IPS-11a (cell line): ENCODE data around the gene DDX39A.
"Not testable (repeated sequence)": the region's sequence is repeated elsewhere in the genome, so short reads cannot be mapped to it uniquely, and the experiment has no call there.

Source experiments
- H3K4me3 ChIP-seq: one replicate; pipeline ENCODE4 v1.5.1; 2013; ENCODE audit warnings: low read depth, low read length, control low read depth

The DDX39A gene

GRCh38 chr19:14409146-14410023, 9.8 kb downstream of the DDX39A start:
- no peak overlapping the region for H3K4me3 ChIP-seq

DNA sequence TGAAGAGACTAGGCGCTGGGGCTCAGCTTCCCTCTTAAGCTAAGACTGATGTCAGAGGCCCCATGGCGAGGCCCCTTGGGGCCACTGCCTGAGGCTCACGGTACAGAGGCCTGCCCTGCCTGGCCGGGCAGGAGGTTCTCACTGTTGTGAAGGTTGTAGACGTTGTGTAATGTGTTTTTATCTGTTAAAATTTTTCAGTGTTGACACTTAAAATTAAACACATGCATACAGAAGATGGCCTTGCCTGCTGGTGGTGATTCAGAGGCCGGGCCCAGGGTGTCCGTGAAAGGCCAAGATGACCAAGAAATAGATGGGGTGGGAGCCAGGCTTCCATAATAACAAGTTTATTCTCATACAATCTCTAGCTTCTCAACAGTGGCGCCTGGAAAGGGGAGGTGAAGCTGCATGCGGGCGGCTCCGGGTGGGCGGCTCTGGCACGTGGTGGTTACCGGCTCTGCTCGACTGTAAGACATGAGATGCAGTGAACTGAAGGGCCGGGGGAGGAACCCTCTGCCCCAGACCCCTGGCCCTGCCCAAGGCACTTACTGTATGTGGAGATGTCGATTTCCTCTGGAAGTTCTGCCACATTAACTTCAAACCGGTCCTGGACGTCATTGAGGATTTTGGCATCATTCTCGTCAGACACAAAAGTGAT, 10.5 kb downstream of the DDX39A start:
- no peak overlapping the region for H3K4me3 ChIP-seq

DNA sequence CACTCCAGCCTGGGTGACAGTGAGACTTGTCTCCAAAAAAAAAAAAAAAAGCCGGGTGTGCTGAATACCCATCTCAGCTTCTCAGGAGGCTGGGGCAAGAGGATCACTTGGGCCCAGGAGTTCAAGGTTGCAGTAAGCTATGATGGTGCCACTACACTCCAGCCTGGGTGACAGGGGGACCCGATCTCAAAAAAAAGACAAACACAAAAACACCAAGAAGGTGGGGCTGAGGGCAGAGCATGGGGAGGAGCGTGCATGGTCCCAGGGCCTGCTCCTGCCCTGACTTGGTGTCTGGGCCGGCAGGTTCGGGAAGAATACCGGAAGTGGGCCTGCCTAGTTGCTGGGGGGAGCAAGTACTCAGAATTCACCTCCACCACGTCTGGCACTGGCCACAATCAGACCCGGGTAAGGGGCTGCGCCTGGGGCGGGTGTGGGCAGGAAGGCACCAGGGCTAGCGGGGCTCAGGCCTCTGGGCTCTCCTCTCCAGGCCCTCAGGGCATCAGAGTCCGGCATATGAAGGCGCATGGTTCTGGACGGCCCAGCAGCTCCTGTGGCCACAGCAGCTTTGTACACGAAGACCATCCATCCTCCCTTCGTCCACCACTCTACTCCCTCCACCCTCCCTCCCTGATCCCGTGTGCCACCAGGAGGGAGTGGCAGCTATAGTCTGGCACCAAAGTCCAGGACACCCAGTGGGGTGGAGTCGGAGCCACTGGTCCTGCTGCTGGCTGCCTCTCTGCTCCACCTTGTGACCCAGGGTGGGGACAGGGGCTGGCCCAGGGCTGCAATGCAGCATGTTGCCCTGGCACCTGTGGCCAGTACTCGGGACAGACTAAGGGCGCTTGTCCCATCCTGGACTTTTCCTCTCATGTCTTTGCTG, 11.3 kb downstream of the DDX39A start:
- H3K4me3 ChIP-seq, result no peak overlapping the region

DNA sequence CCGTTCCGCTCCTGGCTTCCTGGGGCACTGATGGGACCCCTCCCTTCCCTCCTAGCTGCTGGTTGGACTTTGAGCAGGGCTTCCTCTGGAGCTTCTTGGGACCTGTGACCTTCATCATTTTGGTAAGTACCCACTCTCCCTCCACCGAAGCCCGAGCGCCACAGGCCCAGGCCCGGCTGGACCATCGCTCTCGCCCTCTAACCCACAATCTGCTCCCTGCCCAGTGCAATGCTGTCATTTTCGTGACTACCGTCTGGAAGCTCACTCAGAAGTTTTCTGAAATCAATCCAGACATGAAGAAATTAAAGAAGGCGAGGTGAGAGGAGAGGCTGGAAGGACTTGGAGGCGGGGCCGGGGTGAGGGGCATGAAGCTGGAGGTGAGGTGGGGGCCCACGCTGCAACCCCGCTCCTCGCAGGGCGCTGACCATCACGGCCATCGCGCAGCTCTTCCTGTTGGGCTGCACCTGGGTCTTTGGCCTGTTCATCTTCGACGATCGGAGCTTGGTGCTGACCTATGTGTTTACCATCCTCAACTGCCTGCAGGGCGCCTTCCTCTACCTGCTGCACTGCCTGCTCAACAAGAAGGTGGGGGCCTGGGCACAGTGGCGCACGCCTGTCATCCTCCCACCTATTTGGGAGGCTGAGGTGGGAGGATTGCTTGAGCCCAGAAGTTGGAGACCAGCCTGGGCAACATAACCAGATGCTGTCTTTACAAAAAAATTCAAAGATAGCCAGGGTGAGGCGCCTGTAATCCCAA, 12.3 kb downstream of the DDX39A start:
- no peak overlapping the region for H3K4me3 ChIP-seq

DNA sequence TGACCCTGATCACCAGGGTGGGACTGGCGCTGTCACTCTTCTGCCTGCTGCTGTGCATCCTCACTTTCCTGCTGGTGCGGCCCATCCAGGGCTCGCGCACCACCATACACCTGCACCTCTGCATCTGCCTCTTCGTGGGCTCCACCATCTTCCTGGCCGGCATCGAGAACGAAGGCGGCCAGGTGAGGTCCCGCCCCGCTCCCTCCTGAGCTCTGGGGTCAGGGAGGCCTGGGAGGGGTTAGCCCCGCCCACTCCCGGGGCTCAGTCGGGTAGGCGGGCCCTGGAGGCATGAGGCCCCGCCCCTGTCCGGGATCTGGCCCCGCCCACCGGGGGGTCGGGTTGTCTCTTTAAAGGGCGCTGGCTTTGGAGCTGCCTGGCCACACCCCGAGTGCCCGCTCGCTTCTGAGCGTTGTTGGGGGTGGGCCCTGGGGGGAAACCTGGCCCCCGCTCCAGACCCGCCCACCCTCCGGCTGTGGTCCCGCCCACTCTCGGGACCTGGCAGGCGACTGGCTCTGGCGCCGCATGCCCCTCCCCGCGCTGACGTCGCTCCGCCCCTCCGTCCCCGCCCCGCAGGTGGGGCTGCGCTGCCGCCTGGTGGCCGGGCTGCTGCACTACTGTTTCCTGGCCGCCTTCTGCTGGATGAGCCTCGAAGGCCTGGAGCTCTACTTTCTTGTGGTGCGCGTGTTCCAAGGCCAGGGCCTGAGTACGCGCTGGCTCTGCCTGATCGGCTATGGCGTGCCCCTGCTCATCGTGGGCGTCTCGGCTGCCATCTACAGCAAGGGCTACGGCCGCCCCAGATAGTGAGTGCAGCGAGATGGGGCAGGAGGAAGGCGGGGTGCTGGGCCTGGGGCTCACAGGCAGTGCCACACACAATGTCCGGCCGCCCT, 13.1 kb downstream of the DDX39A start:
- H3K4me3 ChIP-seq, result peak overlapping the region; percentile 24

DNA sequence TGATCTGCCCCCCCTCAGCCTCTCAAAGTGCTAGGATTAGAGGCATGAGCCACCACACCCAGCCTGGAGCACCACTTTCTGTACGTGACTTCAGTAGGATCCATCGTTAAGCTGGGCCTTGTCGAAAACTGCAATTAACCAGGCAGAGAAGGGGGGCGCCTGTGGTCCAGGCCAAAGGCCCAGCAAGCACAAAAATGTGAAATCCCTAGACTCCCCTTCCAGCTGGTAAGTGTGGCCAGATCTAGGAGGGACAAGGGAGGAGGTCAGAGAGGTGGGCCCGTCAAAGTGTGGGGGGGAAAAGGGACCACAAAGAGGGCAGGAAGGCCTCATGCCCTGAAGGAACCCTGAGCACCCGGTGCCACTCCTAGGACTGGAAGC, 13.8 kb downstream of the DDX39A start:
- H3K4me3 ChIP-seq, result peak overlapping the region; percentile 24

GRCh38 chr19:14404312-14404711, 14.8 kb downstream of the DDX39A start:
- H3K4me3 ChIP-seq, result no peak overlapping the region

DNA sequence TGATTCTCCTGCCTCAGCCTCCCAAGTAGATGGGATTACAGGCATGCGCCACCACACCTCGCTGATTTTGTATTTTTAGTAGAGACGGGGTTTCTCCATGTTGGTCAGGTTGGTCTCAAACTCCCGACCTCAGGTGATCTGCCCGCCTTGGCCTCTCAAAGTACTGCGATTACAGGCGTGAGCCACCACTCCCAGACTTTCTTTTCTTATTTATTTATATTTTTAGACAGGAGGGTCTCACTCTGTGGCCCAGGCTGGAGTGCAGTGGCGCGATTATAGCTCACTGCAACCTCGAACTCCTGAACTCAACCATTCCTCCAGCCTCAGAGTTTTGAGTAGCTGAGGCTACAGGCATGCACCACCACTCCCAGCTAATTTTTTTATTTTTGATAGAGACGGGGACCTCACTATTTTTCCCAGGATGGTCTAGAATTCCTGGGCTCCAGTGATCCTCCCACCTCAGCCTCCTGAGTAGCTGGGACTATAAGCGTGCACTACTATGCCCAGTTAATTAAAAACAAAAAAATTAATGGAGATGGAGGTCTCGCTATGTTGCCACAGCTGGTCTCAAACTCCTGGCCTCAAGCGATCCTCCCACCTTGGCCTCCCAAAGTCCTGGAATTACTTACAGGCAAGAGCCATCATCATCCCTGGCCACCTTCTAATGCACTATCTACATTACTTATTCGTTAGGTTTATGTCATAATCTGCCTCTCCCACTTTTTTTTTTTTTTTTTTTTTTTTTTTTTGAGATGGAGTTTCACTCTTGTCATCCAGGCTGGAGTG, 15.8 kb downstream of the DDX39A start:
- not testable (repeated sequence) for H3K4me3 ChIP-seq

DNA sequence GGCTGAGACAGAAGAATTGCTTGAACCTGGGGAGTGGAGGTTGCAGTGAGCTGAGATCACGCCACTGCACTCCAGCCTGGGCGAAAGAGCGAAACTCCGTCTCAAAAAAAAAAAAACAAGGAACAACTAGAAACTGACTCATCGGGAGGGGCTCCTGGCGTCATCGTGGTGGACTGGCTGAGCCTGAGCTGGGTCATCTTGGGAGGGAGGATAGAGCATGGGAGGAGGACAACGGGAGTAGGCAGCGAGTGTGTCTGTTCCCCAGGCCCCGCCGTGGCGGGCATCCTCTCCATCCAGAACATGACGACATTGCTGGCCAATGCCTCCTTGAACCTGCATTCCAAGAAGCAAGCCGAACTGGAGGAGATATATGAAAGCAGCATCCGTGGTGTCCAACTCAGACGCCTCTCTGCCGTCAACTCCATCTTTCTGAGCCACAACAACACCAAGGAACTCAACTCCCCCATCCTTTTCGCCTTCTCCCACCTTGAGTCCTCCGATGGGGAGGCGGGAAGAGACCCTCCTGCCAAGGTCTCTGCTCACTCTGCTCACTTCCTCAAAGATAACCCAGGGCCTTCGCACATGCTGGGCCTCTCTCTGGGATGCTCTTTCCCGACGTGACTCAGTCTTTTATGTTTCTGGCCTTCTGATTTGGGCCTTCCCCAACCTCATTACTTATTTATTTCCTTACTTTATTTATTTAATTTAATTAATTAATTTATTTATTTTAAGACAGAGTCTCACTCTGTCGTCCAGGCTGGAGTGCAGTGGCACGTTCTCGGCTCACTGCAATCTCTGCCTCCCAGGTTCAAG, 16.6 kb downstream of the DDX39A start:
- no peak overlapping the region for H3K4me3 ChIP-seq

DNA sequence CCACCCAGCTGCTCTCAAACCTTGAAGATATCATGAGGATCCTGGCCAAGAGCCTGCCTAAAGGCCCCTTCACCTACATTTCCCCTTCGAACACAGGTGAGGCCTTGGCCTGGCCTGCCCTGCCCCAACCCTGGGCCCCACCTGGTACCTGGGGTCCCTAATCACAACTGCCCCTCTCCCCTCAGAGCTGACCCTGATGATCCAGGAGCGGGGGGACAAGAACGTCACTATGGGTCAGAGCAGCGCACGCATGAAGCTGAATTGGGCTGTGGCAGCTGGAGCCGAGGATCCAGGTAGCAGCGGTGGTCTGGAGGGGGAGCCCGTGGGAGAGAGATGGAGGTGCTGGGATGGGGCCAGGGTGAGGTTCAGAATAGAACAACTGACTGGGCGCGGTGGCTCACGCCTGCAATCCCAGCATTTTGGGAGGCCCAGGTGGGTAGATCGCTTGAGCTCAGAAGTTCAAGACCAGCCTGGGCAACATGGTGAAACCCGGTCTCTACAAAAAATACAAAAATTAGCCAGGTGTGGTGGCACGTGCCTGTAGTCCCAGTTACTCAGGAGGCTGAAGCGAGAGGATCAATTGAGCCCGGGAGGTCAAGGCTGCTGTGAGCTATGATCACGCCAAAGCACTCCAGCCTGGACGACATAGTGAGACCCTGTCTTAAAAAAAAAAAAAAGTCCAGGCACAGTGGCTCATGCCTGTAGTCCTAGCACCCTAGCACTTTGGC, 17.5 kb downstream of the DDX39A start:
- no peak overlapping the region for H3K4me3 ChIP-seq

GRCh38 chr19:14400951-14401431, 18.1 kb downstream of the DDX39A start:
- no peak overlapping the region for H3K4me3 ChIP-seq

GRCh38 chr19:14397168-14397567, 22.0 kb downstream of the DDX39A start:
- not testable (repeated sequence) for H3K4me3 ChIP-seq

DNA sequence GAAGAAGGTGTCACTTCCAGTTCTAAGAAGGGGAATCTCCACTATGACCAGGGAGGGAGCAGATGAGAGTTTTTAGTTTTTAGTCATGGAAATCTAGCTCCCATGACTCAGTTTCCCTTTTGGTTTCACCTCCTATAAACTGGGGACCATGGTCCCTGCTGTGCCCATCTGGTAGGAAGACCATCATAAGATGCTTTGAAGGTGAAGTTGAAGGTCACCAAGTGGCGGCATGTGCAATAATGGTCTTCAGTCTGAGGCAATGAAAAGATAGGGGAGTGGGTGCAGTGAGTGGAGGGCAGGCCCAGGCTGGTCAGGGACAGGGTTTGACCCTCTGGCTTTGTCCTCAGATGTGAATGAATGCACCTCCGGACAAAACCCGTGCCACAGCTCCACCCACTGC, 22.4 kb downstream of the DDX39A start:
- H3K4me3 ChIP-seq, result not testable (repeated sequence)

- H3K4me3 ChIP-seq, result no peak overlapping the region
Measured at GRCh38 chr19:14395710-14396336, 23.3 kb downstream of the DDX39A start.

- H3K4me3 ChIP-seq, result no peak overlapping the region
Measured at GRCh38 chr19:14395262-14395661, 23.9 kb downstream of the DDX39A start.

DNA sequence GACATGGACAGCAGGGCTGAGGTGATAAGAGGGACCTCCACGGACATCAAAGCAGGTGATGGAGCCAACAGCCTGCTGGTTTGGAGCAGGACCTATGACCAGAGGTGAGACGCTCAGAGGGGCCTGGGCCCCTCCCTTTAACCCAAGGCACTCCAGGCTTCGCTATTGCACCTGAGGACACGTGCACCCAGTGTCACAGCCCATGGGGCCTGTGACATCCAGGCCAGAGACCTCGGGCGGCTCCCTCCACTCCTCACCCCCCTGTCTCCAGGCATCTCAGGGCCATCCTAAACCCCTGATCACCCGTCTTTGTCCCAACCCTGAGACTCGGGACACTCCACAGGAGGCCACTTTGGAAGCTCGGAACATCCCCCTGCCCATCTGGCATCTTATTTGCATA, 25.0 kb downstream of the DDX39A start:
- H3K4me3 ChIP-seq, result no peak overlapping the region

DNA sequence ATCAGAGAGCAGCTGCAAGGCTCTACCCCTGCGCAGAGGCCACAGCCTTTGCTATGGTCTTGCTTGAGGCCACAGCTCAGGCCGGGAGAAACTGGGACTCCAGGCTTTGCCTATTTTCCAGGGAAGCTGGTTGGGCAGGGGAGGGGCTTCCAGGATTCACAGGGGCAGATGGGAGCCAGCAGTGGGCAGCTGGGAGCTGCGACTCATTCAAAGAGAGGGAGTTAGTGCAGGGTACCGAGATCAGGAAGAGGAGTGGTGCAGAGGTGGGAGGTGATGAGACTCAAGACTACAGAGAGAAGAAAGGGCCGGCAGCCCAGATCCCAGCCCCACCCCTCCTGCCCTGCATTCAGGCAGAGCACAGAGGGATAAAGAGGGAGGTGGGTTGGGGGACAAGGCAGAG, 25.8 kb downstream of the DDX39A start:
- H3K4me3 ChIP-seq, result no peak overlapping the region
